Measurements from ENCODE around the gene CAMK2A.
"Not testable (repeated sequence)": the region's sequence is repeated elsewhere in the genome, so short reads cannot be mapped to it uniquely, and the experiment has no call there.

Gene CAMK2A

DNA sequence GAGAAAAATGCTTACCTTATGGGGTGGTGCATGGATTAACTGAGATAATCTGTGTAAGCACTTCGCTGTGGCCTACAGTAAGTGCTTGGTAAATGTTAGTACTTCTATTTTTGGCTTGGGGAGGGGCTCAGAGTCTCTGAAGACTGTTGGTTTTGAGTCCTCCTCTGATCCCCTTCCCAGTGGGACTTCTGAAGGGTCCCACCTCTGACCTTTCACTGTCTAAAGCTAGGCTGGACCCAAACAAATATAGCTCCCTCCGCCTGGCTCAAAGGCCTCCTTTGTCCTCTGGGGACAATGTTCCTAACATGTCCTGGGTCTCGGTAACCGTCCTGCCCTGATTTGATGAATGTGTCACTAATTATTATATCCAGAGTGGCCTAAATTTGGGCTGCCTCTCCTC is 34.8 kb downstream of the CAMK2A start:
- no peak for DNase-seq (ENCODE audit: low read depth)

DNA sequence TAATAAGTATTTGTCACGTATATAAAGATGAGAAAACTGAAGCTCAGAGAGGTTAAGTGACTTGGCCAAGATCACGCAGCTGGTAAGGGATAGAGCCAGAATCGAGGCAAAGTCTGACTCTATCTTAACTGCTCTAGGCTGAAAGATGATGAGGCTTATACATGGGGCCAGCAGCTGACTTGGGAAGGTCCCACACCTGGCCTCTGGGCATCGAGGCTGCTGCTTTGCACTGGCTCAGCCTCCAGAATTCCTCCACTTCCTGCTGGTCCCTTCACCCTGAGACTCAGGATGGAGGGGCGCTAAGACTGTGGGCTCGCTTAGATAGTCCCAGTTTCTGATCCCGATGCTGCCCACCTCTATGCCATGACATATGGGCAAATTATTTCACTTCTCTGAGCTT is 35.2 kb downstream of the CAMK2A start:
- DNase-seq (ENCODE audit: low read depth) = no peak

DNA sequence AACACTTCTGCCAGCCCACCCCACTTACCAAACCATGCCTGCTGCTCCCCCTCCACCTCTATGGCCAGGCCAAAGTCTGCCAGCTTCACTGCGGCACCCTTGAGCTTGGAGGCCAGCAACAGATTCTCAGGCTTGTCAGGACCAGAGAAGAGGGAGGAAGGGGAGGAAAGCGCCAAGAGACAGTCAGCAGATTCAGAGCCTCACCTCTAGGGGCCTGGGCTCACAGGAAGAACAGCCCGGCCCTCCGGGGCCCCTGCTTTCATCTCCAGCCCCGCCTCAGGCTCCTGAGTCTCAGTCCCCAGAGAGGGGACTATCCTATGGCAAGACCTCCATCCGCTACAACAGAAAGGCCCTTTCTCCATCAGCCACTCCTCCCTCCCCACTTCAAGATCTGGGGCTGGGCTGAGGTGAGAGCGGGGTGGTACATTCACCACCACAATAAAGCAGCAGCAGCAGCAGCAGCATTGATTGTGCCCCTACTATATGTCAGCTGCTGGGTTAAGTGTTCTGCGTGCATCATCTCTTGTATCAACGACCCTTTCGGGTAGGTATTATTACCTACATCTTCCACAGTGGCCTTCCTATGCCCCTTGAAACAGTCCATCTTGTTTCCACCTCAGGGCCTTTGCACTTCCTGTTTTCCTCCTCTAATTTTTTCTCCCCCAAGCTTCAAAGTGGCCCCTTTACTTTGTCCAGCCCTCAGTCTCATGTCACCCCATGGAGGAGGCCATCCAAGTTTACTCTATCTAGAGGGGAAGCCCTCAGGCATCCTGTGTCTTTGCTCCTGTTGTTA is 36.0 kb downstream of the CAMK2A start:
- DNase-seq (ENCODE audit: low read depth) = no peak

DNA sequence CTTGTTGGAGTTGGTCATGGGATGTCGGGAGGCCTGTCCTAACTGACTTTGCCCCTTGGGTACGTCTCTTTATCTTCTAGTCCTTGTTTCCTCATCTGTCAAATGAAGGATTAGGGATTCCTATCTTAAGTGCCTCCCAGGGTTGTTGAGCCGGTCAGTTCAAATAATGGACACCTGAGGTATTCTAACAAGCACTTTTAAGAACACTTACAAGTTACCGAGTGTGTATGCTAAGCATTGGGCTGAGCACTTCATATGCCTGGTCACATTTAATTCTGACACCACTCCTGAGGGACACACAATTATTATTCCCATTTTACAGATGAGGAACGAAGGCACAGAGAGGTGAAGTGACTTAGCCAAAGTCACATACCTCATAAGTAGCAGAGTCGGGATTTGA is 37.1 kb downstream of the CAMK2A start:
- DNase-seq (ENCODE audit: low read depth) = no peak

DNA sequence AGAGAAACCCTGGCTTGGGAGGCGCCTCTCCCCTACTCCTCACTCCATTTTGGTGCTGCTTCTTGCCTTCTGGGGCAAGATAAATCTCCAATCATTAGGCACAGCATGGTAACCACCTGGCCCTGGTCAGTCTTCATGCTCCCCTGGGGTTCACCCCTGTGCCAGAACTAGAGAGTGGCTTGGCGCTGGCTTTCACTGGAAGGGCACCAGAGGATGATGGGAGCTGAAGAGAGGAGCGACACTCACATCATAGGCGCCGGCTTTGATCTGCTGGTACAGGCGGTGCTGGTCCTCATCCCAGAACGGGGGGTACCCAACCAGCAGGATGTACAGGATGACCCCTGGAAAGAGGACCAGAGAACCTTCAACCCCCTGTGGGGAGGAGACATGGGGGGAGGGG is 38.1 kb downstream of the CAMK2A start:
- no peak for DNase-seq (ENCODE audit: low read depth)

DNA sequence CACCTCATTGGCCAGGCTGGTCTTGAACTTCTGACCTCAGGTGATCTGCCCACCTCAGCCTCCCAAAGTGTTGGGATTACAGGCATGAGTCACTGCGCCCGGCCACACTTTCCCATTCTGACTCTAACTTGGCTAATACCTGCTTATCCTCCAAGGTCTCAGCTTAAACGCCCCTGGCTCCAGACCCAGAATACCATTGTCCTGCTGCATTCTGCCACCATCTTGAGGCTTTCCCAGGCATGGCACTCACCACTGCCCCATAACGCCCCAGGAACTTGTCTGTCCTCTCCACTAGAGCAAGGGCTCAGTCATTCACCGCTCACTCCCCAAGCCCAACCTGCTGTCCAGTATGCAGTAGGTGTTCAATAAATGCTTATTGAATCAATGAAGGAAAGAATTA is 39.8 kb downstream of the CAMK2A start:
- DNase-seq (ENCODE audit: low read depth) = no peak

DNA sequence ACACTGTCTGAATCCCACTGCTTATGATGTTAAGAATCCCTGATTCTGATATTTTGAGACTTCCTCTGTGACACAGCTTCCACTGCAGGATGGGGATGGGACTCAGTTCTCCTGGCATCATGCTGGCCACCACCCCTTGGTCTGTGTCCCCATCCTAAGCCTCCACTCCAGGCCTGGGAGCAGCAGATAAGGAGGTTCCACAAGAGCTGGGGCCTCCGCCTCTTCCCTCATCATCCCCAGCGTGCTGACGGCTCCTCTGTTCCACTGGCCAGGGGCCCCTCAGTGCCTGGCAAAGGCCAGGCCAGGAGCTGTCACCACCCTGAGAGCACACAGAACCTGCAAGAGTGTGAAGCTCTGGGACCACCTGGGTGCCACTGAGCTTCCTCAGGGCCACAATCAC is 40.6 kb downstream of the CAMK2A start:
- no peak for DNase-seq (ENCODE audit: low read depth)

DNA sequence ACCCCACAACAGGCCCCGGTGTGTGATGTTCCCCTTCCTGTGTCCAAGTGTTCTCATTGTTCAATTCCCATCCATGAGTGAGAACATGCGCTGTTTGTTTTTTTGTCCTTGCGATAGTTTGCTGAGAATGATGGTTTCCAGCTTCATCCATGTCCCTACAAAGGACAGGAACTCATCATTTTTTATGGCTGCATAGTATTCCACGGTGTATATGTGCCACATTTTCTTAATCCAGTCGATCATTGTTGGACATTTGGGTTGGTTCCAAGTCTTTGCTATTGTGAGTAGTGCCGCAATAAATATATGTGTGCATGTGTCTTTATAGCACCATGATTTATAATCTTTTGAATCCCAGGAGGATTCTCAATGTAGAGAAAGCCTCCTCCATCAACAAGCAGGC is 41.1 kb downstream of the CAMK2A start:
- not testable (repeated sequence) for DNase-seq (ENCODE audit: low read depth)

DNA sequence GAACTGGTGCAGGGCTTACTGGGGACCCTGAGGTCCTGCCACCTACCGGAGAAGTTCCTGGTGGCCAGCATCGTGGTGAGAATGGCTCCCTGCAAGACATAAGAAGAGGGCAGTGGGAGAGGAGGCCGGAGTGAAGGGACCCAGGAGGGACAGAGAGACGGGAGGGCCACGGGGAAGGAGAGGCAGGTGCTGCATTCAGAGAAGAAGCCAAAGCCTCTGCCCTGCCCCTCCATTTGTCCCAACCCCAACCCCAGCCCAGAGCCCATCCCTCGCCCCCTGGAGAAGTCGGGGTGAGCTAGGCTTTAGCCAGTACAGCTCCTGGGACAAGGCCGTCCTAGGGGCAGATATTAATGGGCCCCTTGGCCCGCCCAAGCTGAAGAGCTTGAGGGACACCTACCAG is 41.8 kb downstream of the CAMK2A start:
- no peak for DNase-seq (ENCODE audit: low read depth)

DNA sequence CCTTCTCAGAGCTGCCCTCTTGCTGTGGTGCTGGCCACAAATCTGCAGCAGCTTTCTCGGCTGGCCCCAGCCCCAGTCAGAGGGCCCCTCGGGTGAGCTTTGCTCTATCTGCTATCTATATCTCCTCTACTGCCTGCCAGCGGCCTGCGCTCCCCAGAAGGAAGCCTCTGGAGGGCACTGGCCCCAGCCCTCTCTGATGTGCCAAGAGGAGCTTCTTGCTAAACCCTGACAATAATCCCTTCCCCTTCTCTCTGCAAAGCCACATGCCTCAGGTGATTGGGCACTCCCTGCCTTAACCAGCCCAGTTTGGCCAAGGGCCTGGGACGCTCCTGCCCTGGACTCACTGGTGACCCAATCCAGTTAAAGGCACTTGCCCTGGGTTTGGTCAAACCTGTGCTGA is 42.7 kb downstream of the CAMK2A start:
- DNase-seq (ENCODE audit: low read depth) = no peak

DNA sequence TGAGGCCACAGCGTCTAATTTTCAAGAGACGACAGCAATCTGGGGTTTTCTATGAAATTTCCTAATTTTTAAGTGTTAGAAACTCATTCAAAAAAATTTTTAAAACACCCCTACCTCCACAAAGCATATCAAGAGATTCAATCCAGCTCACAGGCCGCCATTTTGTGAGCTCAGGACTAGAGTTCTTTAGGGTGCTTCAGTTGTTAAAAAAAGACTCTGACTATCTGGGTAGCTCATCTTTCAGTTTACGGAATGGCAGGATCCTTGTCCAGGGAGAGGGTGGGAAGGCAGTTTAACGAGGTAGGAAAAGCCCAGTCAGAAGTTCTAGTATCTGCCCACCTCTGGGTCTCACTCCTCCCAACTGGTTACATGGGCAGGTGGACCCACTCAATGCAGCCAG is 43.1 kb downstream of the CAMK2A start:
- no peak for DNase-seq (ENCODE audit: low read depth)

DNA sequence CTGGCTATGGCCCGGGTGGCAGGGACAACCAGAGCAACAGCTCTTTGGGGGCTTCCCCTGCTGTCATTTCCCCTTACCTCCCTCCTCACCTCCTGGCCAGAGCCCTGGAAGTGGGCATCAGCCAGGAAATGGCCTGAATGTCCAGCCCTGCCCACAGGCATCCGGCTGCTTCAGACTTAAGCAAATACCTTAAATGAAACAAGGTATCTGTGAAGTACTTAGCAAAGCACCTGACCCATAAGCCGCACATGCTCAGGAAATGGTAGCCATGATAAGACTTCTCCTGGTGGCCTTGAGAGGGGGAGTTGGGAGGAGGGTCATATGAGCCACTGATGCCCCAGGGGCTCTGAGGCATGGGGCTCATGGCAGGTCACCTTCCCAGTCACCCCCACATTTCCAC is 43.8 kb downstream of the CAMK2A start:
- no peak for DNase-seq (ENCODE audit: low read depth)

DNA sequence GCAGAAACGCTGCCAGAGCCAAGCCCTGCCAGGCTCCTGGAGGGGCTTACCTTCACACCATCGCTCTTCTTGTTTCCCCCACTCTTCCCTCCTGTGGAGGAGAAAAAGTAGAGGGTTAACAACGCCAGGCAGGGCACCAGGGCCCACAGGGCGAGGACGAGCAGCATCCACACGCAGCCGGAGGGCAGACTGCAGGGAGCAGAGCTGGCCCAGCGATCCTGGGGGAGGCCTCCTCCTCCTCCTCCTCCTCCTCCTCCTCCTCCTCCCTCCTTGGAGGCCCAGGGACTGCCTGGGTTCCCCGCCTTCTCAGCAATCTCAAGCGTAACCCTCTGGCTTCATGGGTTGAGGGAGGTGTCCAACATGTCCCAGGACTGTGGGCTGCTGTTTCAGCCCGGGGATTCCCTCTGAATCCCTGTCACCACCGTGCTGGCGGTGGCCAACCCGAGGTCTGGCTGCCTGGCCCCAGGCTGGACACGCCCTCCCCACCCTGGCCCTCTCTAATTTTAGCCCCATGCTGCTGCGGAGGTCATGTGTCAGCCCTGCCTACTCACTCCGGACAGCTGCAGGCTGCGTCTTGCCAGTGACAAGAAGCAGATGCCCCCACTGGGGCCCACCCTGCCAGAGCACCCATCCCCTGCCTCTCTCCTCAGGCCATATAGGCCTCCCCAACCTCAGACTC is 44.3 kb downstream of the CAMK2A start:
- no peak for DNase-seq (ENCODE audit: low read depth)

DNA sequence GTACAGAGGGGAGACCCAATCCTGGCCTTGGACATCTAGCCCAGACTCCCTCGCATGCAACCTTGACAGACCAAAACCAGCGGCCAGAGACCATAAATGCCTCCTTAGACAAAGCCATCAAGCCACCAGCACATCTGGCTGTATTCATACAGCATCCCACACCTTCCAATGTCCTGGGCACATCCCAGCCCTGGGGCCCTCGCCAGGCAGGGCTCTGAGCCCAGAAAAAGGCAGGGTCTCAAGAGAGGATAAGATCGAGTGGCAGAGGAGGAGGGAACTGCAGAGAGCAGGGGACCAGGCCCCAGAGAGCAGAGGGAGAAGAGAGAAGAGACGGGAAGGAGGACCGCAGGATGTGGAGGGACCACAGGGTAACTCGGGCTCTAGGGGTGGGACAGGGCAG is 45.4 kb downstream of the CAMK2A start:
- no peak for DNase-seq (ENCODE audit: low read depth)

DNA sequence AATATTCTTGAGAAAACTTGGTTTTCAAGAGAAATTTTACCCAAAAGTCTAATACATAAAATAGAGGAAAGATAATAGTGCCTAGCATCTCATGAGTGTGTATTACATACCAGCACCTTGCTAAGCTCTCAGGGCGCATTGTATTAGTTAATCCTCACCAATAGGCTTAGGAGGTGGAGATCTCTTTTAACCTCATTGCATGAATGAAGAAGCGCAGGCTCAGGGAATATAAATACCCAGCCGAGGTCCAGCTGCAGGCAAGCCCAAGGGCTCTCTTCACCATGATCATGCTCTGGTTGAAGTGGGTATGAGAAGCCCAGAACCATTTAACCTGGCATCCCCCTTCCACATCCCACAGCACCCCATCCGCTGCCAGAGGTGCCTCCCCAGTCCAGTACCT is 46.0 kb downstream of the CAMK2A start:
- no peak for DNase-seq (ENCODE audit: low read depth)

DNA sequence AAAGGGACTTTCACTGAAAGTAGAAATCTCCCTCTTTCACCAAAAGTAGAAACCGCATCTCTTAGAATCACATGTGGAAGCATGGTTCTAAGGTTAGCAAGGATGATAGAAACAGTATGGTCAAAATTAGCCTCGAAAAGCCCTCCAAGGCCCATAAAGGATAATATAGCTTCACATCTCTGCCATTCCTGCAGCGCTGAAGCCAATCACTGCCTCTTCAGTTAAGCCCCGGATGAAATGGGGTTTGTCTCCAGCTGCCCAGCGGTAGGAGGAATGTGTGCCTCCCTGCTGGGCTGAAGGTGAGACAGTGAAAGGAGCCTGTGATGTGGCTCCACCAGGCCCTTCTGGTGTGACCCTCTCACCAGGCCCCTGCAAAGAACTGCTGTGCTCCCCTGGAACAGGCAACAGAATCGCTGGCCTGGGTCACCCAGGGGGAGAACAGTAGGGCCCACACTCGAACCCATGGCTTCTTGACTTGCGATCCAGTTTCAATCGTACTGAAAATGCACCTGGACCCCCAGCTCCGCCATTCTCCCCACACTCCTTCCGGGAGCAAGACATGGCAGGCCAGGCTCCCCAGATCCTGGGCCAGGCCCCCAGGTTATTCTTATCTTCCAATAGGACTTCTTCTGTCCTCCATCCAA is 47.2 kb downstream of the CAMK2A start:
- DNase-seq (ENCODE audit: low read depth) = no peak

DNA sequence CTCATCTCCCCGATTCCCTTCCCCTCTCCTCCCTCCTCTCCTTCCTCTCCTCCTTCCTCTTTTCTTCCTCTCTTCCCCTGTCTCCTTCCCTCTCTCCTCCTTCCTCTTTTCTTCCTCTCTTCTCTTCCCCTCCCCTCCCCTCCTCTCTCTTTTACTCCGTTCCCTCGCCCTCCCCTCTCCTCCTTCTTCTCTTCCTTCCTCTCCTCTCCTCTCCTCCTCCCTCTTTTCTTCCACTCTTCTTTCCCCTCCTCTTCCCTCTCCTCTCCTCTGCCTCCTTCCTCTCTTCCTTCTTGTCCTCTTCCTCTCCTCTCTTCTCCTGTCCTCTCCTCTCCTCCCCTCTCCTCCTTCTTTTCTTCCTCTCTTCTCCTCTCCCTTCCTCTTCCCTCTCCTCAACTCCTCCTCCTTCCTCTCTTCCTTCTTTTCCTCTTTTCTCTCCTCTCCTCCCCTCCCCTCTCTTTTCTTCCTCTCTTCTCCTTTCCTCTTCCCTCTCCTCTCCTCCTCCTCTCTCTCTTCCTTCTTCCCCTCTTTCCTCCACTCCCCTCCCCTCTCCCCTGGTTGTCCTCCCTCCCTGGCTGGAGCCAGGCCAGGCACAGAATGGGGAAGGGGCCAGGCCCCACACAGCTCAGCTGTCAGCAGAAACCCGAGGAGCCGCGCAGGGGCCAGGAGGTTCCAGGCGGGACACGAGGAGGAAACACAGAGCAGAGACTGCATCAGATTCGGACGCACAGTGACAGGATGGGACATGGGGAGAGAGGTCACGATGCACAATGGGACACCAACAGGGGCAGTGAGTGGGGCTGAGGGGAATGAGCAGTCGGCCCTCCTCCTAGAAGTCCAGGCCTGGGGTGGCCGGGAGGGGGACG is 48.0 kb downstream of the CAMK2A start:
- DNase-seq (ENCODE audit: low read depth) = no peak

DNA sequence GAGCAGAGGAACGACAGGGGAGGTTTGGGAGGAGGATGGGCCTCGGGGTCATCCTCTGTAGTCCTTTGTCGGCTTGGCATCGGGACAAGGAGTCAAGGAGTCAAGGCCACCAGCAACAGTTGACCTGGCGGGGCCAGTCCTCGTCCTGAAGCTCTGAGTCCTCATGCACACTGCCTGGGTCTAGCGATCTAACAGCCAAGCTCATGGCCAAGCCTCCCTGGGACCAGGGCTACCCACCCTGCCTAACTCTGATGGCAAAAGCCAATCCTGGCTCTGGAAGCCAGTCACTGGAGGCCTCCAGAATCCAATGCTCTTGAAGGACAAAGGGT is 49.8 kb downstream of the CAMK2A start:
- no peak for DNase-seq (ENCODE audit: low read depth)

DNA sequence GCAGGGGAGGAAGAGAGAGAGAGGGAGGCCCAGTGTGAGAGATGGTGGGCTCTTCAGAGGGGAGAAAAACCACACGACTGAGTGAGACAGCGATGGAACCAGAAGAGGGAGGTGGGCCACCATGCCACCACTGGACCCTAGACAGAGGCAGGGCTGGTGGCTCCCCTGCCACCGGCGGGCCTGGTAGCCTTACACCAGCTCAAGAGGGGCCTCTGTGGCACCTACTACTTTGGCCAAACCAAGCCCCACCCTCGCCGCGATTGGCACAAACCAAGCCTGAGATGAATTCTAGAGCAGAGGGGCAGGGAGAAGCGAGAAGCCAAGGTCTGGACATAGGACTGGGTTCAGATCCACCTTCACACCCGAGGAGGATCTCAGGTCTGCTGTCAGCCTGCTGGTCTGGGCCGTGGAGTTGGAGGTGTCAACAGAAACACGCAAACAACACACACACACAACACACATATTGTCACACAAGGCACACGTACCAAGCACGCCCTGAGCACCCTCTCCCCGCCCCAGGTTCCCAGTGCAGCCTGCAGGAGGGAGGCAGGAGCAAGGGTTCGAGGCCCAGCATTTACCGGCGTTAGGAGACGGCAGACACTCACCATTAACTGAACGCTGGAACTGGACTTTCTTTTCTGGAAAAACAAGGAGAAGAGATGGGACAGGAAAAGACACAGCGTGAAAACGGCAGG is 50.3 kb downstream of the CAMK2A start:
- no peak for DNase-seq (ENCODE audit: low read depth)

DNA sequence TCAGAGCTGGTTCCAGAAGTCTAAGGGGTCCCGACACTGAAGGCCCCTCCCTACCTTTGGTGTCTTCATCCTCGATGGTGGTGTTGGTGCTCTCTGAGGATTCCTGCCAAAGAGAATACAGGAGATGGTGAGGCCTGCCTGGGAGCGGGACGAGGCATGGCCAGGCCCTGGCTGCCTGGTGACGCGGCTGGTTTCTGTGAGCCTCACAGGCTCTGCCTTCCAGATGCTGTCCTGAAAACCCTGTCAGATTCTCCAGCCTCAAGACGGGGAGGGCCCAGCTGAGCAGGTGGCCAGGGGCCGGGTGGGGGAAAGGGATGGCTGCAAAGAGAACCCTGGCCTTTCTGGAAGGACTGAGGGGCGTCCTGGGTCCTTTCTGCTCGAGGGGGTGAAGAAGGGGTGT is 50.9 kb downstream of the CAMK2A start:
- DNase-seq (ENCODE audit: low read depth) = no peak

DNA sequence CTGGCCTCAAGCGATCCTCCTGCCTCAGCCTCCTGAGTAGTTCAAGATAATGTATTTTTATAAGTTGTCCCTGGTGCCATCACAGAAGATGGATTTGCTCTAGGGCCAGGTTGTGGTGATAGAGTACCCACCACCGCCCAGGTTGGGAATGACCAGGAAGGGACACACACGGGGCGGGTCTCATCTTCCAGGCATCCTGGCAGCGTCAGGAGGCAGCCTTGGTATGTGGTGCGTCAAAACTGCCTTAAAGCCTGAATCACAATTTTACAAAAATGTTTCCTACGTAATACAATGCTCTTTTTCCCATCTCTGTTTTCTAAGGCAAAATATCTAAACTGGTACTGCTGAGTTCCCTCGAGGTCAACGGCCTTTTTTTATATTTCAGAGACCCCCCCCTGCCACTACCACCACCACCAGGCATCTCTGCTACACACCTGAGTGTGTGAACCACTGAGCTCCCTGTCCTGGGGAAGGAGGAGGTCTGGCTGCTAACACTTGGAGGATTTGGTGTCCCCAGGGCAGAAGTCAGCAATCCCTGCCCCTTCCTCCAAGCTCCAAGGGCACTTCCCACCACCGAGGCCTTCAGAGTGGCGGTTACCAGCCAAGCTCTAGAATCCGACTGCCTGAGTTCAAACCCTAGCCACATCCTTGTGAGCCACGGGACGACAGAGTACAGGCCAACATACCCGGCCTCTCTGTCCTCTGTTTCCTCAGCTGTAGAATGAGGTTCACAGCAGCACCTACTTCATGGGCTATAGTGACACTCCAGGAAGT is 52.4 kb downstream of the CAMK2A start:
- no peak for DNase-seq (ENCODE audit: low read depth)

Data from GM04503 (cell line).